HG02981 (cell line): Measurements from ENCODE around the gene PKP4.

Experiments used
- ATAC-seq: cut with Tn5 transposase; IDR thresholded peaks from one replicate; pipeline ENCODE4 v1.9.1; 2021; ENCODE audit warnings: mild to moderate bottlenecking, moderate library complexity; ENCODE audit not compliant: unreplicated experiment

The PKP4 gene

DNA sequence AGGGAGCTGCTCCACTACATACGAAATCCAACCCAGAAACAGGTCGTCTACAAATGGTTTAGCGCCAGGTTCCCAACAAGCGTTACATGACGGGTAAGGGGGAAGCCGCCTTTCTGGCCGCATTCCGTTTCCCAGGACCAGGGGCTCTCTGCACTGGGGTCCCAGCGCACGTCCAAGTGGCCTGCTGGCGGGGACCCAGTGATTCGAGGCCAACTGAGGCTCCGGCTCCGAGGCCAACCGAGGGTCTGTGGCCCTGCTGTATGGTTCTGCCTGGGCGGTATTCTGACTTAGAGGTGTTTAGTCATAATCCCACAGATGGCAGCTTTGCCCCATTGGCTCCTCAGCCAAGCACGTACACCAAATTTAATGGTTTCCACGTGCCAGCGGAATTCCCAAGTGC is 127.2 kb downstream of the PKP4 start:
- no peak for ATAC-seq

- no peak for ATAC-seq
These were observed 129.7 kb downstream of the PKP4 start for GRCh38 chr2:158586491-158586890.

DNA sequence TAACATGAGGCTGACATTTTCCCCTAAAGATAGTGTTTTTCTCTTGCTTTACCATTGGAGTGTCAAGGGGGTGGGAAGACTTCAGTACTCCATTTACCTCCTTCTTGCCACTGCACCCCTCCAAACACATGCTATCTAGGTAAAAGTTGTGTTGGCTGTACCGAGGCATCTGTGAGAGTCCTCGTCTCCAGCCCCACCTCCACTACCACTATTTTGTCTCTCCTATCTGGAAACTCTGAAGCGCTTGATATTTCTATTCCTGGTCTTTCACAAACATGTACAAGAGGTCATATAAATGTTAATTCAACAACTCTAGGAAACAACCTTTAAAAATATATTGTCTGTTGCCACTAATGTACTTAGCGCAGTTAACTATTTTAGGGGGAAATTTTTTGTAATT is 132.6 kb downstream of the PKP4 start:
- ATAC-seq: no peak

GRCh38 chr2:158598862-158599517 is 142.2 kb downstream of the PKP4 start:
- ATAC-seq: no peak

GRCh38 chr2:158599609-158600008 is 142.9 kb downstream of the PKP4 start:
- ATAC-seq: no peak

DNA sequence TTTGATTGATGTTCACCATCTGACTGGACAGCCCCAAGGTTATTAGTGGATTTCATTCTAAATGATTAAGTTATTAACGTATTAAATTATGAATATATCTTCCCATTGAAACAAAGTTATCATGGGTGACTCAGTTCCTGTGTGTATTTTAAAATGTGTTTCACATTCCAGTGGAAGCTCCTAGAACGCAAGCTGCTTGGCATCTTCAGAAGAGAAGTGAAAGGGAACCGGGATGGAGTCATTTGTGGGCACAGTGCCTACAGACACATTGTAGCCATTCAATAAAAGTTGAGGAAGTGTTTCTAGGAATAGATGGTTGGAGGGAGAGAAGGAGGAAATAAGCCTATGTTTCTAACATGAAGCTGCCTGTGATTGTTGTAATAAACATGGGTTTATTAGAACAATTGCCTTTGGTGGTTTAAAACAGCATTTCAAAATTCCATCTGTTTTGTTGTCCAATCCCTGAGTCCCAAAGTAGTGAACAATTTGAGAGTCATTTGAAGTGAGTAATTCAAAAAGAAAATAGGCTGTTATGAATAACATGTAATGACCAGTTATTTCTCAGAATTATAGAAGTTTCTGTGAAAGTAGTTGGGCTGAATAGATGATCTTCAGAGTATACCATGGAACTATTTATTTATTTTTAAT is 143.5 kb downstream of the PKP4 start:
- ATAC-seq: no peak

DNA sequence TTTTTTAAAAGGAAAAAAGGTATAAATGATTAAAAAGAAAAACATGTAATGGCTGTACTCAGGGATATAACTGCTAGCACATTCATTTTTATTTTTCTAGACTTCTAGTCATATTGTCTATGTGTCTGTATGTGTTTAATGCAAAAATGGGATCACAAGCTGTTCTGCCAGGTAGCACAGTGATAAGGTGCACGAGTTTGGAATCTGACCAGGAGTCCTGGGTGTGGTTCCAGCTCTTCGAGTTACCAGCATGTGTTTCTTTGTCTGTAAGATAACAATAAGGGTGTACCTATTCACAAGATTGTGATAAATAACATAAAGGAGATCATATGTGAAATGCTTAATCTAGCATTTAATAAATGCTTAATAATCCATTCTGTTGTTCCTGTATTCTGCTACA is 145.3 kb downstream of the PKP4 start:
- no peak for ATAC-seq

- no peak for ATAC-seq
These were observed 146.5 kb downstream of the PKP4 start for GRCh38 chr2:158603205-158603604.

- no peak for ATAC-seq
These were observed 147.2 kb downstream of the PKP4 start for GRCh38 chr2:158603986-158604385.

- no peak for ATAC-seq
These were observed 153.3 kb downstream of the PKP4 start for GRCh38 chr2:158610059-158610458.

DNA sequence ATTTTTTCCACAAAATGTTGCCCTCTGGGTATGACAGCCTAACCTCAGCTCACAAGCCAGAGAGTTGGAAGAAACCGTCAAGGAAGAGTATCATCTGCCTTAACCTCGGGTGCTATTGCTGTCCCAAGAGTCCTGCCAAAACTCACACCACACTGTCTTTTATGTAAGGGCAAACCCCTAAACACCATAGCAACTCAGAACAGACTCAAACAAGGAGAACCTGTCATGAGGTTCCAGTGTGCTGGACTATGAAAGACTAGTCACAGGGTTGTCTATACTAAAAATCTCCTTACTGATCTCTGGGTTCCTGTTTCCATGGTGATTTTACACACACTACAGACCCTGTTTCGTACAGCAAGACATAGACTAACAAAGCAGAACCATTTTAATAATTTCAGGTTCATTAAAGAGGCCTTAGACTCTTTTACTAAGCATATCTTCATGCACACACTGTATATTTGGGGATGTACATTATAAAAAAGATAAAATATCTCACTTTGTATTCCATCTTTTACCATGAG is 159.8 kb downstream of the PKP4 start:
- ATAC-seq: no peak

GRCh38 chr2:158618891-158619490 is 162.2 kb downstream of the PKP4 start:
- no peak for ATAC-seq

DNA sequence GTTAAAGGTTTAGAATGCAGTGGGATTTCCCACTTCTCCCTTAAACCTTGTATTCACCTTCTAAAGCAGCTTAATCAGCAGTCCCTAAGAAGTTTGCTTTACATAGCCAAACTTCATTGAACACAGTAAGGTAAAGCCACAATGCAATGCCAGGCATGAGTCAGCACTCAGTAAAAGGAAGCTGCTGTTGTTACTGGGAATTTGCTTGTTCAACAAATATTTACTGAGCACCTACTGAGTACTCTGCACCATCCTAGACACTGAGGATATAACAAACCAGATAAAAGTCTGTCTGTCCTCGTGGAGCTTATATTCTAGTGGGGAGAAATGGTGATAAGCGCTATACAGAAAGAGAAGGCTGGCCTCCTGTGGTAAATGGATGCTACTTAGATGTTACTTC is 162.7 kb downstream of the PKP4 start:
- no peak for ATAC-seq

DNA sequence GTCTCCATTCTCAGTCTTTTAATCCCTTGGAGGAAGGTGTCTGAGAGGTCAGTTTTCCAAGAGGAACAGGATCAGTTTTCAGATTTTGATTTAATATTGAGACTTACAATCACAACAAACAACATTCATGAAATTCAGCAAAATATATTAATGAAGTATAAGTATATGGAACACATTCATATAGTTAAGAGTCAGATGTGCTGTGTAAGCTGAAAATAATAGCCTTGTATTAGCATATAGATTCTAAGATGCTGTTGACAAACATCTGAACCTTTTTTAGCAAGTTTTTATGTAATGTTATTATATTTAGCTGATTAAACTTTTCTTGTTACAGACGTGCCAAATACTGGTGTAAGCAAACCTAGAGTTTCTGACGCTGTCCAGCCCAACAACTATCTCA is 163.9 kb downstream of the PKP4 start:
- no peak for ATAC-seq

DNA sequence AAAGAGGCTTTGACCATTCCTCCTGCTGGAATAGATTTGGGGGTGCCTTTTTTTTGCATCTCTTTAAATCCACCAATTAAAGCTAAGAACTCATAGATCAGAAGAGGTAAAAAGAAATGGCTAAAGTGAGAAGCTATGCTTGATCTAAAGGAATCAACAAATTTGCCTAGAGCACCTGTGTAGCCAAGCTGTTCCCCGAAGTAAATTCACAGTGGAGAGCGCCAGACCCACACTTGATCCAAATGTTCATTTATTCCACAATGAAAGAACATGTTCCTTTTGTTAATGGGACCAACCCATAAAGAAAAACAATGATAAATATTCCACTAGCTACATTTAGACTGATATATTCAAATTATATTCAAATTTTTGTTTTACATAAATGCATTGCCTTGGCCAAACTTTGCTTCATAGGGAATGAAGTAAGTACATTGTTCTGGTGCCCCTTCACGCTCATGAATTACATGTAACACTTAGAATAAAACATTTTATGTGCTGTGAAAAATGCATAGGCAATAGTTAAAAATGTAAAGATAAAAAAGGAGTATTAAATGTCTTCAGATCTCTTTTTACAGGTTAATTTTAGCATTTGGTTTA is 167.4 kb downstream of the PKP4 start:
- no peak for ATAC-seq

- no peak for ATAC-seq
These were observed 168.2 kb downstream of the PKP4 start for GRCh38 chr2:158624961-158625360.

GRCh38 chr2:158629116-158629515 is 172.4 kb downstream of the PKP4 start:
- no peak for ATAC-seq

- ATAC-seq: no peak
These were observed 176.5 kb downstream of the PKP4 start for GRCh38 chr2:158633261-158633660.

GRCh38 chr2:158634627-158635026 is 177.9 kb downstream of the PKP4 start:
- no peak for ATAC-seq

DNA sequence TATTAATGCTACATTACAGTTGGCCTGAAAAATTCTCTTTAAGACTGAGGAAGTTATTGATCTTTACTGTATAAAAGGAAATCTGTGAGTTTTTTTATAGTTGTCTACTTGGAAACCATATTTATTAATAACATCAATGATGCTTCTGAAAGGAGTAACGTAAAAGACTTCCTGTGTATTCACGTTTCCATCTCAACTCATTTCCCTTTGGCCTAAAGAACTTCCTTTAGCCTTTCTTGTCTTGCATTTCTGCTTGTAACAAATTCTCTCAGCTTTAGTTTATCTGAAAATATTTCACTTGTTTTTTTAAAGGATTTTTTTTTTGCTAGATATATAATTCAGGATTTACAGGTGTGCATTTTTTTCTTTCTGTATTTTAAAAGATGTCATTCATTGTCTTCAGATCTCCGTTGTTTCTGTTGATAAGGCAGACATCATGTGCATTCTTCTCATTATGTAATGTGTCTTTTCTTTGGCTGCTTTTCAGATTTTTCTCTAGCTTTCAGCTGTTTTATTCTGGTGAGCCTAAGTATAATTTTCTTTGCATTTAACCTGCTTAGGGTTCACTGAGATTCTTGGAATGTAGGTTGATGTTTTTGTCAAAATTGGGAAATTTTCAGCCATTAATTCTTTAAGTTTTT is 179.3 kb downstream of the PKP4 start:
- no peak for ATAC-seq

- ATAC-seq: no peak
These were observed 180.6 kb downstream of the PKP4 start for GRCh38 chr2:158637357-158637756.
